Vagina (tissue), 2 donors: ENCODE results near the gene CISD2. TPM values are rescaled to one million over a fixed set of nuclear protein-coding genes. Genes with fewer than 3 reads are reported as not detected.
"Not testable (repeated sequence)": the region's sequence is repeated elsewhere in the genome, so short reads cannot be mapped to it uniquely, and the experiment has no call there.

ENCODE experiments used
- DNase-seq, 2 donors: peaks; one replicate each; pipeline ENCODE4 v3.0.0-alpha.2; 2017; ENCODE audit errors: extremely low spot score in 2 of 2
- H3K27ac ChIP-seq: fragments of 200-600 bp; sonication (generic); one replicate; pipeline ENCODE4 v1.5.1; 2019
- H3K27me3 ChIP-seq: fragments of 200-600 bp; sonication (generic); one replicate; pipeline ENCODE4 v1.5.1; 2019
- H3K36me3 ChIP-seq, 2 donors: fragments of 200-600 bp; sonication (generic); one replicate each; pipeline ENCODE4 v1.5.1; 2017 to 2019
- H3K4me1 ChIP-seq: fragments of 200-600 bp; sonication (generic); one replicate; pipeline ENCODE4 v1.5.1; 2019
- H3K4me3 ChIP-seq, 2 donors: fragments of 200-600 bp; sonication (generic); 1 replicate in 1 of 2; 2 replicates in 1 of 2; pipeline ENCODE4 v1.5.1; 2016 to 2019
- H3K9me3 ChIP-seq: fragments of 200-600 bp; sonication (generic); one replicate; pipeline ENCODE4 v1.5.1; 2019
- CTCF ChIP-seq, 3 experiments: fragments of 450-650 bp in 2 of 3; fragments of 200-600 bp in 1 of 3; sonication (generic) in 1 of 3; IDR thresholded peaks; one replicate each; pipeline ENCODE4 v1.5.1; 2017 to 2019; ENCODE audit warnings: antibody characterized with exemption in 3 of 3, mild to moderate bottlenecking in 2 of 3, moderate library complexity in 2 of 3
- POLR2A ChIP-seq, 2 donors: fragments of 450-650 bp; IDR thresholded peaks; one replicate each; pipeline ENCODE4 v1.6.1; 2017; ENCODE audit warnings: antibody characterized with exemption in 2 of 2, mild to moderate bottlenecking in 2 of 2, moderate library complexity in 2 of 2
- POLR2AphosphoS5 ChIP-seq, 2 donors: sonication (generic); formaldehyde crosslinking; IDR thresholded peaks; one replicate each; pipeline ENCODE4 v1.9.0; 2017; ENCODE audit warnings: antibody characterized with exemption in 2 of 2, mild to moderate bottlenecking in 2 of 2, low read depth in 1 of 2; ENCODE audit not compliant: insufficient read depth in 1 of 2
- intact Hi-C: fragments of 100-400 bp; cut with DNase I; formaldehyde crosslinking; loops from one replicate; pipeline ENCODE4 v1.15.1; 2023
- total RNA-seq: library from RNA; depleted of rRNA; stranded (reverse); fragments of >200 nt; gene quantifications from one replicate; pipeline ENCODE4 v1.2.3, GENCODE V29; 2016

The CISD2 gene
- total RNA-seq, 1 donor from 2014 or later, result 11.3 TPM

- Histone ChIP-seq H3K27ac (peak overlapping the region; percentile 95), H3K4me1 (peaks cover 12% of the 10 kb centered on the region), H3K9me3 (no peaks in the 10 kb centered on the region), H3K36me3 (no peaks in the 10 kb centered on the region), H3K4me3 (peak overlapping the region; percentile 70 to 86), H3K27me3 (no peaks in the 10 kb centered on the region)
- intact Hi-C loops, result loop anchor here (2.0 kb wide), 1 partner anchor 41 kb away; the partner anchor contains the start of gene UBE2D3
- no peak for DNase-seq
- TF ChIP-seq CTCF (IDR thresholded peaks at IDR 0.05), result no peak
- no peak for TF ChIP-seq POLR2AphosphoS5 (IDR thresholded peaks at IDR 0.05; ENCODE audit: insufficient read depth in 1 of 2, low read depth in 1 of 2)
- TF ChIP-seq POLR2A (IDR thresholded peaks at IDR 0.05), result no peak
Observed at GRCh38 chr4:102867278-102868152, 1.3 kb upstream of the CISD2 start.

- intact Hi-C loops, result loop anchor here (2.0 kb wide), 1 partner anchor 41 kb away; the partner anchor contains the start of gene UBE2D3
- Histone ChIP-seq H3K27ac (peak overlapping the region; percentile 95), H3K4me1 (peaks cover 12% of the 10 kb centered on the region), H3K9me3 (no peaks in the 10 kb centered on the region), H3K36me3 (no peaks in the 10 kb centered on the region), H3K27me3 (no peaks in the 10 kb centered on the region), H3K4me3 (peak overlapping the region; percentile 70 to 86)
- no peak for TF ChIP-seq CTCF (IDR thresholded peaks at IDR 0.05)
- no peak for TF ChIP-seq POLR2AphosphoS5 (IDR thresholded peaks at IDR 0.05; ENCODE audit: insufficient read depth in 1 of 2, low read depth in 1 of 2)
- TF ChIP-seq POLR2A (IDR thresholded peaks at IDR 0.05), result no peak
- peak in 1 of 2 donors; percentile 89 for DNase-seq
Observed at GRCh38 chr4:102868153-102868780, 525 bp upstream of the CISD2 start.

- intact Hi-C loops, result loop anchor here (2.0 kb wide), 1 partner anchor 43 kb away; the partner anchor contains the start of gene UBE2D3
- Histone ChIP-seq H3K36me3 (no peaks in the 10 kb centered on the region), H3K27me3 (no peaks in the 10 kb centered on the region), H3K27ac (peak overlapping the region; percentile 95), H3K9me3 (no peaks in the 10 kb centered on the region), H3K4me1 (peaks cover 12% of the 10 kb centered on the region), H3K4me3 (peak overlapping the region; percentile 70 to 86)
- DNase-seq, result no peak
- TF ChIP-seq POLR2AphosphoS5 (IDR thresholded peaks at IDR 0.05; ENCODE audit: insufficient read depth in 1 of 2, low read depth in 1 of 2), result no peak
- no peak for TF ChIP-seq POLR2A (IDR thresholded peaks at IDR 0.05)
- no peak for TF ChIP-seq CTCF (IDR thresholded peaks at IDR 0.05)
Observed at GRCh38 chr4:102869569-102870197, 891 bp downstream of the CISD2 start.

- H3K36me3 ChIP-seq, result peaks cover 0 to 7% of the 10 kb centered on the region in 2 donors
- H3K27me3 ChIP-seq, result no peaks in the 10 kb centered on the region
- TF ChIP-seq CTCF (IDR thresholded peaks at IDR 0.05) (no peak), POLR2A (IDR thresholded peaks at IDR 0.05) (no peak)
- DNase-seq, result no peak
- intact Hi-C loops, result no loop called here
- H3K27ac ChIP-seq, result no peak overlapping the region
- no peak overlapping the region for H3K4me3 ChIP-seq
- peaks cover 12% of the 10 kb centered on the region for H3K4me1 ChIP-seq
- H3K9me3 ChIP-seq, result no peaks in the 10 kb centered on the region
Observed at GRCh38 chr4:102871772-102872171, 3.0 kb downstream of the CISD2 start.

- not testable (repeated sequence) for DNase-seq
Observed at GRCh38 chr4:102877477-102878106, 8.8 kb downstream of the CISD2 start.

GRCh38 chr4:102878349-102878748, 9.6 kb downstream of the CISD2 start:
- H3K4me1 ChIP-seq, H3K27ac ChIP-seq, H3K9me3 ChIP-seq, H3K27me3 ChIP-seq, DNase-seq, H3K4me3 ChIP-seq, intact Hi-C loops: not testable (repeated sequence)
- H3K36me3 ChIP-seq, result peaks cover 0 to 11% of the 10 kb centered on the region in 2 donors

More at GRCh38 chr4:102877477-102878106, 8.8 kb downstream of the CISD2 start:
- H3K4me3 ChIP-seq, H3K9me3 ChIP-seq, H3K27ac ChIP-seq, H3K27me3 ChIP-seq, H3K4me1 ChIP-seq, intact Hi-C loops: not testable (repeated sequence)
- peaks cover 0 to 11% of the 10 kb centered on the region in 2 donors for H3K36me3 ChIP-seq
